Measurements from ENCODE around the gene NSD1.

DNA sequence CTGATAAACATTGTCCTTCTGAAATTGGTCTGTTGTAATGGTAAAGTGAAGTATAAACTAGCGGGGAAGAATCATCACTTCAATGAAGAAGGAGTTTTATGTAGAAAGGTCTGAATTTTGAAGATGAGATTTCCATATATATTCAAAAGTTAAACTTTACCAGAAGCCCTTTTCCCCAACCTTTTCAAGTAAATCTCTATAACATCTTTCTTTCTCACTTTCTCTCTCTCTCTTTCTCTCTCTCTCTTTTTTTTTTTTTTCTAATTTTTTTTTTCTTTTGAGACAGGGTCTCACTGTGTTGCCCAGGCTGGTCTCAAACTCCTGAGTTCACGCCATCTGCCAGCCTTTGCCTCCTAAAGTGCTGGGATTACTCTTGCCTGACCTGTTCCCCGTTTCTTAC is 78.7 kb downstream of the NSD1 start:
- TF ChIP-seq, protein P1, sequence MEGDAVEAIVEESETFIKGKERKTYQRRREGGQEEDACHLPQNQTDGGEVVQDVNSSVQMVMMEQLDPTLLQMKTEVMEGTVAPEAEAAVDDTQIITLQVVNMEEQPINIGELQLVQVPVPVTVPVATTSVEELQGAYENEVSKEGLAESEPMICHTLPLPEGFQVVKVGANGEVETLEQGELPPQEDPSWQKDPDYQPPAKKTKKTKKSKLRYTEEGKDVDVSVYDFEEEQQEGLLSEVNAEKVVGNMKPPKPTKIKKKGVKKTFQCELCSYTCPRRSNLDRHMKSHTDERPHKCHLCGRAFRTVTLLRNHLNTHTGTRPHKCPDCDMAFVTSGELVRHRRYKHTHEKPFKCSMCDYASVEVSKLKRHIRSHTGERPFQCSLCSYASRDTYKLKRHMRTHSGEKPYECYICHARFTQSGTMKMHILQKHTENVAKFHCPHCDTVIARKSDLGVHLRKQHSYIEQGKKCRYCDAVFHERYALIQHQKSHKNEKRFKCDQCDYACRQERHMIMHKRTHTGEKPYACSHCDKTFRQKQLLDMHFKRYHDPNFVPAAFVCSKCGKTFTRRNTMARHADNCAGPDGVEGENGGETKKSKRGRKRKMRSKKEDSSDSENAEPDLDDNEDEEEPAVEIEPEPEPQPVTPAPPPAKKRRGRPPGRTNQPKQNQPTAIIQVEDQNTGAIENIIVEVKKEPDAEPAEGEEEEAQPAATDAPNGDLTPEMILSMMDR (IDR thresholded peaks at IDR 0.05) = no peak
- TF ChIP-seq POLR2A (IDR thresholded peaks at IDR 0.05) (no peak), POLR2AphosphoS5 (IDR thresholded peaks at IDR 0.05; ENCODE audit: insufficient read depth in 1 of 2, low read depth in 1 of 2) (no peak)

Data from vagina (tissue), 2 donors.